Activated CD8-positive, alpha-beta memory T cell treated with anti-CD3 and anti-CD28 coated beads, Interleukin-2, amount 50 U/mL, for 24 hours (primary cell): Measurements from ENCODE around the gene SDF4.

Experiments used
- DNase-seq: peaks from one replicate; pipeline ENCODE4 v3.0.0-alpha.2; 2020; ENCODE audit errors: extremely low read depth

Gene SDF4, protein sequence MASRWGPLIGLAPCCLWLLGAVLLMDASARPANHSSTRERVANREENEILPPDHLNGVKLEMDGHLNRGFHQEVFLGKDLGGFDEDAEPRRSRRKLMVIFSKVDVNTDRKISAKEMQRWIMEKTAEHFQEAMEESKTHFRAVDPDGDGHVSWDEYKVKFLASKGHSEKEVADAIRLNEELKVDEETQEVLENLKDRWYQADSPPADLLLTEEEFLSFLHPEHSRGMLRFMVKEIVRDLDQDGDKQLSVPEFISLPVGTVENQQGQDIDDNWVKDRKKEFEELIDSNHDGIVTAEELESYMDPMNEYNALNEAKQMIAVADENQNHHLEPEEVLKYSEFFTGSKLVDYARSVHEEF

DNA sequence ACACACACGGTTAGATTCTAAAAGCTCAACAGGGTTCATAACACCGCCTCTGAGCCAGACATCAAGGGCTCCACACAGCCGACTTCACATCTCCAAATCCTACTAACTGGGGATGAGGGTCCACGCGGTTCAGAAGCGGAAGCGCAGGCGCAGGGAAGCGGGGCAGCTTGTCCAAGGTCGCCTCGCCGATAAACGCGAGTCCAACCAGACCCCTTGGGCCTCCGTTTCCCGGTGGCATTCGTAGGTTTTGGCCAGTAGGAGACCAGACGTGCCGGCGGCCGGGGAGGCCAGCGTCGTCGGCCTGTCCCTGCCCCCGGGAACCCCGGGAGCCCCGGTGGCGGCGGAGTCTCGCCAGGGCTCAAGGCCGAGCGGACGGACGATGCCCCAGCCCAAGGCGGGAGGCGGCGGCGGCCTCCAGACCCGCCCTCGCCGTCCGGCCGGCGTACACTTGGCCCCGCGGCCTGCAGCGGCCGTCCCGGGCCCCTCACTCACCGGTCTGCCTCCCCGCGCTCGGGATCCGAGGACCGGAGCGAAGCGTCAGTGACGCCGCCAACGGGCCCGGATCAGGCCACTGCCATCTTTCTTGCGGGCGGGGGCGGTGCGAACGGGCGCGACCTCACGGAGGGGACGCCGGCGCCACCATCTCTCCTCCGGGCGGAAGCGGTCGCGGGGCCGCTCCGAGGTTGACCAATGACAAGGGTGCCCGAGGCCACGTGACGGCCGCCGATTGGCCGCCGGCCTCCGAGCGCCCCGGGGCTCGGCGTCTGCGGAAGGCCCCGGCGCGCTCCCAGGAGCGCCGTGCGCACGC, at the start of gene SDF4:
SDF4 (minus strand) TSS at position 602 of the 808 bp plus-strand sequence. CDS start 3,229 bp downstream, outside the sequence.
- peak; percentile 83 for DNase-seq

DNA sequence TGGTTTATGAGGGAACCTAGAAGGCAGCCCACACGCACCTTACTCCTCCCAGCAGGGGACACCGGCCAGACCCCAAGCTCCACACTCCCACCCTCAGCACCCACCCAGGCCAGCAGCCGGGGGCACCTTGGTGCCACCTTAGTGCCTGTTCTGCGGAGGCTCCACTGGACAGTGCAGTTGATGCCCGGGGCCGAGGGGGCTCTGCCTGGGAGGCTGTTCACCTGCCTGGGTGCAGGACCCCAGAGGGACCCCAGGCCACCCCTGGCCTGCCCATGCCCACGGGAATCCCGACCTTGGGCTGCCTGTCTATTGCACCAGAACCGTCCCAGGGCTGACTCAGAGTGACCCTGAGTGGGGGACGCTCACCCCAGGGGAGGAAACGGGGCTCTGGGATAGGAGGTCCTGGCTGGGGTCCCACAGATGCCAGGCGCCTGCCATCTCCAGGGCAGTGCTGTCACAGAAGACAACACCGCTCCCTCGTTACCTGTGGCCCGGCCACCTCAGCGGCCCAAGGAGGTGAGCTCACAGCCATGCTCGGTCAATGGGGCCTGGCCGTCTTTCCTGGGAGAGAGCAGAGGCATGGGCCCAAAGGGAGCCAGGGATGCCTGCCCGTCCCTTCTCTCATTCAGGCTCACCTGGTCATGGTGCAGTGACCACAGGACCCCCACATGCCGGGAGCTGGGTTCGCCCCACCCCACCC, 49.1 kb upstream of the SDF4 start:
- DNase-seq: no peak

DNA sequence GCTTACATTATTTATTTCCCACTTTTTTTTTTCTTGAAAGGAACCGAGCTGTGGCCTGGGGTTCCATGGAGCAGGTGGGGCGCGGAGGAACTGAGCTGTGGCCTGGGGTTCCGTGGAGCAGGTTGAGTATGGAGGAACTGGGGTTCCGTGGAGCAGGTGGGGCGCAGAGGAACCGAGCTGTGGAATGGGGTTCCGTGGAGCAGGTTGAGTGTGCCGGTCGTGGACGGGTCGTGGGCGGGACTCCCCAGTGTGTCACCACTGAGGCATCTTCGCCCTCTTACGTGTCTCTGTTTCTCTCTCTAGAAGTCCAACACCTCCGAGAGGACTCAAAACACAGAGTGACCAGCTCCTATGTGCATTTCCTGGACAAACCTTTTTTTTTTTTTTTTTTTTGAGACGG, 47.2 kb upstream of the SDF4 start:
- DNase-seq: no peak

DNA sequence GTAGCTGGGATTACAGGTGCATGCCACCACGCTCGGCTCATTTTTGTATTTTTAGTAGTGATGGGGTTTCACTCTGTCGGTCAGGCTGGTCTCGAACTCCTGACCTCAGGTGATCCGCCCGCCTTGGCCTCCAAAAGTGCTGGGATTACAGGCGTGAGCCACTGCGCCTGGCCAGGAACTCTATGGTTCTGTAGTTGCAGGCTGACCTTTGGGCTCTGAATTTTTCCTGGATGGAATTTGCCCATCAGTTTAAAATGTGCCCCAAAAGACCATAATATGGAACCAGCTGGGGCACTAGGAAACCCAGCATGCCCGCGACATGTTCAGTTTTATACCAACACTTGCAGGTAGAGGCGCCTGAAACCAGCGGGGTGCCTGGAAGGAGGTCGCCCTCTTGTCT, 46.8 kb upstream of the SDF4 start:
- no peak for DNase-seq

DNA sequence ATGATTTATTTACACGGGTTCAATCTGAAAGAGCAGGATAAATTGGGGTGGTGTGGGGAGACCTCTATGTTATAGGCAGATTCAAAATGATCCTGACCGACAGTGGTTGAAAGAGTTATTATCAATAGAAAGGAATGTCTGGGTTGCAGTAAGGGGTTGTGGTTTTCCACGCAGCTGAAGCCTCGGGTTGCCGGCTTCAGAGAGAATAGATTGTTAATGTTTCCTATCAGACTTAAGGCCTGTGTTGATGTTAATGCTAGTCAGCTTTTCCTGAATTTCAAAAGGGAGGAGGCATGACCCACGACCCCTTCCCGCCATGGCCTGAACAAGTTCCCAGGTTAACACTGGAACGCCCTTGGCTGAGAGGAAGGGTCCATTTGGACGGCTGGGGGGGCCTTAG, 44.0 kb upstream of the SDF4 start:
- DNase-seq: no peak

DNA sequence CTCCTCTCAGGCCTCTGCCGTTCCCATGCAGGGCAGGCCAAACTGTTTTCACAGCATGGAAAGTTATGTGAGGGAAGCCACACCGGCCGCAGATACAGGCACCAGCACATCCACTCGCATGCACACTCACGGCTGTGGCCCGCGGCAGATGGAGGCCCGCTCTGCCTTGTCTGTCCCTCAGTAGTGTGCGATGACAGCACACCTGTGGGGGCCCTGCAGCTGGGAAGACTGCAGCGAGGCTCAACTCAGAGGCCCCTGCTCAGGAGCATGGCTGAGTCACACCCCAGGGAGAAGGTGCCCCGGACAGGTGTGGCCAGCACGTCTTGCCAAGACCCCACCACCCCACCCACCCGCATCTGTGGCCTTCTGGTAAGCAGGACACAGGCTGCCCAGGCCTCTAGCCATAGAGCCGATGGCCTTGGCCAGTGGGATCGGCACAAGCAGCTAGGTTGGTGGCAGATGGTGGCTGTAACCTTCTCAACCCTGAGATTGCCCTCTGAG, 43.2 kb upstream of the SDF4 start:
- DNase-seq: no peak

DNA sequence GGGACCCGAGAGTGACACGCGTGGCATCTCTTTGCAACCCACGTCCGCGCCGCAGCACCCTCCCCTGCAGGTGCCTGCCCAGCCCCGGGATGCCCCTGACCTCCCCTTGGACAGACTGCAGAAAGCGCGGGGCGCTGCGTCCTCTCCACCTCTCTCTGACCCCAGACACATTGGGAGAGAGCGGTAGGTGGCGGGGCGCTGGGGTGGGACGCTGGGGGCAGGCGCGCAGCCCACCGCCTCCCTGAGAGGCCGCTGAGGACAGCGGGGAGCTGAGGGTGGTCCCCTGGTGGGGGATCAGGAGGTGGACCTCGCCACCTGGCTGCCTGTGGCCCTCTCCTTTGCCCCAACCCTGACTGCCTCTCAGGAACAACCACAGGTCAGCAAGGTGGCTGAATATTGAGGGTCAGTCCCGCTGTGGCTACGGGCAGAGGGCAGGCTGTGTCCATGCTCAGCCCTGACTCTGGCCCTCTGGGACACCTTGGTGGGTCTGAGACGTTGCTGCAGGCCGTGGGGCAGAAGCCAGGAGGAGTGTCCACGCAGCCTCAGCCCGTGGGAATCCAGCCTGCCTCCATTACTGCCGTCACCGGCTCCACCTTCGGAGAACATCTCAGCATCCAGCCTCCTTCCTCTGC, 42.6 kb upstream of the SDF4 start:
- no peak for DNase-seq

DNA sequence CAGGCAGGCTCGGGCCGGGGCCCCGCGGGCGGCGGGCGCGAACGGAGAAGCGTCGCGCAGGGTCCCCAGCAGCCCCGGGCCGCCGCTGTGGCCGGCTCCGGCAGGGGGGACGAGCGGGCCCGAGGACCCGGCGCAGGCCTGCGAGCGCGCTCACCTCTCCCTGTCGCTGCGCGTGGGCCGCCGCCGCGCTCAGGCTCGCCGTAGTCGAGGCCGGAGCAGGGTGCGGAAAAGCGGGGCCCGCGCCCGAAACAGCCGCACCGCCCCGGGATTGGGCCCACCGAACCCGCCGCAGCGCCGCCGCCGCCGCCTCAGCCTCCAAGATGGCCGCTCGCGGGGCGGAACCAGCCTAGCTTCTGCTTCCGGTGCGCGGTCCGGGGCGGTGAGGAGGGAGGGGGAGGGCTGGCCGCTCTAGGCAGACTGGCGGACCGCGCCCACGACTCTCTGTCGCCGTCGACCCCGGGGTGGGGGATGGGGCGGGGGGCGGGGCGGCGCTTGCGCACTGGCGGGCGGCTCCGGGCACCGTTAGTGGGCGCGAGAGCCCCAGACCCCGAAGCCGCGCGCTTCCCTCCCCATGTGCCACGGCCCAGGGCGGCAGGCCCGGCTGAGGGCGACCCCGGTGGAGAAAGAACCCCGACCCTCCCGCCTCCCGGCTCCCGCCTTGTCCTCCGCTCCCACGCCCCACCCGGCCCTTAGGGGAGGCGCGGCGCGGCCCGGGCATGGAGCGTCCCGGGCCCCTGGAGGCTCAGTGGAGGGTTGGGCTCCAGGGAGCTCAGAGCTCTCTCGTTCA, 41.9 kb upstream of the SDF4 start, which contains the start of gene UBE2J2:
UBE2J2 (minus strand) TSS at position 343 of the 787 bp plus-strand sequence. CDS start 5,862 bp downstream, outside the sequence.
- peak; percentile 84 for DNase-seq

DNA sequence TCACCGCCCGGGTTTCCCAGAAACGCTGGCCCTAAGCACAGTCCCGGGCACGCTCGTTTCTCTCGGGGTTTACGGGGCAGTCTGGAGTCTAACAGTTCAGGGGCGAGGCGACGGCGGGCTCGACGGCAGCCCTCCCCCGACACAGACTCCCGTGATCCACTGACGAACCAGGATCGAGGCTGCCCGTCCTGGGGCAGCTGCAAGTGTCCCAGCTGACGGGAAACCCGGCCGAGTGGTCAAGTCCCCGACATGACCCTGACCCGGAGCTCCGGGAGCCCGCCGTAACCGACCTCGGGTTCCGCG, 41.4 kb upstream of the SDF4 start:
- no peak for DNase-seq

DNA sequence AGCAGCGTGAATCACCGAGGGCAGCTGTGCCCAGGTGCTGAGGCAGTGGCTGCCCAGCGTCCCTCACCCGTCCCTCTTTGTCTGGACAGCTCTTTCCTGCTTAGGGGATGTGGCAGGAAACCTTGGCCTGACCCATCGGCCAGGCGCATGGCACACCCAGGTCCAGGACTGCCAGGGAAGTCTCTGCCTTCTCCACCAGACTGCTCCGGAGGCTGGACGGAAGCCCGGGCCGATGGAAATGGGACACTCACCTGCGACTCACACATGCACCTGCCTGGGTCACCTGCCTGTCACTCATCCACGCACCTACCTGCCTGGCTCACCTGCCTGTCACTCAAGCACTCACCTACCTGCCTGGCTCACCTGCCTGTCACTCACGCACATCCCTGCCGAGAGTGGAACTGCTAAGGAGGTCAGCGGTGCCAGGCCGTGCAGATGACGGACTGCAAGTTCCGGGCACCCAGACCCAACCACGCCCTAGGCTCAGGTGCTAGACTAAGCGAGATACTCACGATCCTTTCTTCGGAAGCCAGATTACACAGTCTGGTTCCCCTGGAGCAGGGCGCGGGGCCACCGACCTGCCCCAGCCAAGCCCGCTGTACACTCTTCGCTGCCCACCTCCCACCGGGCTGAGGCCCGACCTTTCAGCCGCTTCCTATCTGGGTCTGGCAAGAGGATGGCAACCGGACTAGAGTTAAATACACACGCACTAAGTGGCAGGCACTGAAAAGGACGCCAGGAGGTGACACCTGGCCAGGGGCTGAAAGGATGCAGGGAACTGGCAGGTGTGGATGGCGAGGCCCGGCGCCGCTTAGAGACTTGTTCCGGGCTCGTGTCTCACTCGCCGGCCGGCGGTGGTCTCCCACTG, 40.8 kb upstream of the SDF4 start:
- DNase-seq: no peak

DNA sequence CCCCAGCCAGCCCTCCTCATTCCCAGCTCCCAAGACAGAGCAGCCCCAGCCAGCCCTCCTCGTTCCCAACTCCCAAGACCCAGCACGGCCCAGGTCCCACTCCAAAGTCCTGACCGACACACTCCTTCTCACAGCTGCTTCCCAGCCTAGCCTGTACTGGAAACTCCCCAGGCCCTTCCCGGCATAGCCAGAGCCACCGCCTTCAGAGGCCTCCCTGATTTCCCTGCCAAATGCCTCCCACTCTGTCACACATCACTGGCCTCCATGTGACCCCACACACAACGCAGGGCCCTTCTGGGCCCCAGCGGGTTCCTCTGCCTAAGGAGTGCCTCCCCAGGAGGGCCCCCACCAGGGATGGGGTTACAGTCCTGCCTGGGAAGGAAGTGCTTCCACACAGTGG, 39.0 kb upstream of the SDF4 start:
- DNase-seq: no peak

DNA sequence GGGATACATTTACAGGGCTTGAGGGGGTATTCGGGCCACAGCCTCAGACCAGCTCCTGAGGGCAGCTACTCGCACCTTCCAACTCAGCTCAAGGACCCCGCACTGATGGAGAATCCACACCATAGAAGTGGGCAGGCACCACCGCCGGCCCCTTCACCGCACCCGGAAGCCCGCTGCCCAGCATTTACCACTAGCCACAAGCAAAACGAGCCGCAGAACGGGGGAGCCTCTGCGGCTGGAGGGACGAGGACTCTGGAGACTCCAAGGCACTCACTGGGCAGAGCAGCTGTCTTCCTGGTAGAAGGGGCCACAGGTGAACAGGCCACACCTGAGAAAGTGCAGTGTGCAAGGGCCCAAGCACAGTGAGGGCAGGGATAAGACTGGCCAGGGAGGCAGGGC, 36.5 kb upstream of the SDF4 start:
- no peak for DNase-seq

DNA sequence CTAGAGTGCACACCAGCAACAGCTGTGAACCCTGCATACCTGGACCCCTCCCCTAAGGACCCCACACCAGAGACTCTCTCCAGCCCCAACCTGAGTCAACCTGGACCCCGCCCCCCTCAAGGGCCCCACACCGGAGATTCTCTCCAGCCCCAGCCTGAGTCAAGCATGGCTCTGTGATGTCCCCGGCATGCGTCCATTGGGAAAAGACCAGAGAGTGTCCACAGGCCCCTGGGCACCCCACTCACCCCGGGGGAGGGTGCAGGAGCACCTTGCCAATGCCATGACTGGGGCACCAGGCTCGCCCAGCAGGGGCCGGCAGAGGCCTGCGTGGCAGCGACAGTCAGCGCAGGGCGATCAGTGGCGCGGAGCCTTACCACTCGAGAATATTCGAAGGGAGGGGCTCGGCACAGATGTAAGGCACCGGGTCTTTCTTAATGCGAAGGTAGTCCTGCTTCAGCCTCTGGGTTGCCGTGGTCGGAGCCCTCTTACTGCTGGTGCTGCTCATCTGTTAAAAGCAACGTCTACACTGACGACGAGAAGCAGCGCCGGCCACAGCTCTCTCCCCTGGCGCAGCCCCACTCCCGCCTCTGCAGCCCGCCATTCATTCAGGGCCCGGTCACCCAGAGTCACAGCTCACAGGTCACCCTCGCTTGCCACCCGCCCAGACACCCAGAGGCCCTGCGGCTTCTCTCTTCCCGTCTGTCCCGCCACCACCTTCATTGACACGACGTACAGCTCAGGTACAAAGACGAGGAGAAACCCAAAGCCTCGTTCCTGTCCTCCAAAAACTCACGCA, 35.9 kb upstream of the SDF4 start:
- no peak for DNase-seq

DNA sequence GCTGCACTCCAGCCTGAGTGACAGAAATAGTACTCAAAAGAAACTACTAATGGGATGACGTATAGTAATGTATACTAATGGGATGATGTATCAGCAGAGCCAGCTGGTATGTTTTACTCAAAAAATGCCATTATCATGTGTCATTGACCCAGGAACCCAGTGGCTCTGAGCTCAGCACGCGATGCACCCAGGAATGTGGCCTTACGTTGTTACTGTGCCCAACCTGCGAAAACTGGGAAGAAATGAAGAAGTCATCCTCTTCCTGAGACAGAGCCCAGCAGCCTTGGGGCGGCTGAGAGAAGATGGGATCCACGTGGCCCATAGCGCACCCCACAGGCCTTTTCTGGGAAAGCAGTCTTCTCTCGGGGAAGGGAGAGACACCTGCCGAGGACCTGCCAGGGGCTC, 33.1 kb upstream of the SDF4 start:
- no peak for DNase-seq

DNA sequence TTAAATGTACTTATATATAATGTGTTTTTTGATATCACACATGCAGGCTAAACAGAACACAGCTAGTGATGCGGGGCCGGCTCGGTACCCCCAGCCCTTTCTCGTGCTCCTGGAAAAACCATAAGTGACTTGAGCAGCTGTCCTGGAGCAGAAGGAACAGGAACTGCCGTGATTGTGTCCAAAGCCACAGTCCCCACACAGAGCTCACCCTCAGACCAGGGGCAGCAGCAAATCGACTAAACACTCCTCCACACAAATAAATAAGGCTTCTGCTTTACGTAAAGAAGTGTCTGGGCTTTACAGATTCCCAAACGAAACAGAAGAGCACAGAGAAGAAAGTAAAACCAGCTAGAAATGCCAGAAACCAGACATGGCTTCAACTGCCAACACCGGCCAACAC, 32.2 kb upstream of the SDF4 start:
- no peak for DNase-seq

DNA sequence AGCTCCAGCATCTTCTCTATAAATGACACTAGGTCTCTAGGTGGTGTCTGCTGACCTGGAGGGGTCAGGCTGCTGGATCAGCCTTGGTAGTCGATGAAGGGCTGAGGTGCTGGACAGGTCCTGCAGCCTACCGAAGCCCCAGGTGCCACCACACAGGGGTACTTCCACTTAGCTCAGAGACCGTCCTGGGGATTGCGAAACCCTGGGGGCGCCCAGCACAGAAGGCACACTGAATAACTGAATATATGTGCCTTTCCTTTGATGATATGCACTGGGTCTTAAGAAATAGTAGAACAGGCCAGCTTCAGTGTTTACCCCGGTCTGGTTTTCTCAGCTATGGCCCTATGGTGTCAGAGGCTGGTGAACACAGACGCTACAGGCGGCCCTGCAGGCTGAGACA, 31.0 kb upstream of the SDF4 start:
- DNase-seq: no peak

DNA sequence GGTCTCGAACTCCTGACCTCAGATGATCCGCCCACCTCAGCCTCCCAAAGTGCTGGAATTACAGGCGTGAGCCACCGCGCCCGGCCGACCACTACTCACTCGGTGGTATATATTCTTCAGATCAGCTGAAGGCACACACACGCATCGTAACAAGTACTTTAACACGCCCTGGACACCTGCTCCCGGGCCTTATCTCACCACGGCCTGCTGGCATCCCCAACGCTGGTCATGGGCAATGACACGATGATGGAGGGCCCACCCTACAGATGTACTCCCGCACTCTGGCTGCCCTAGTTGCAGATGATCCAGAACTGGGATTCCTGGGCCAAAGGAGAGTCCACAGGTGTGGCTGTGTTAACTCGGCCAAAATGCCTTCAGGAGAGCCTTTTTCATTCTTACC, 30.3 kb upstream of the SDF4 start:
- DNase-seq: no peak

DNA sequence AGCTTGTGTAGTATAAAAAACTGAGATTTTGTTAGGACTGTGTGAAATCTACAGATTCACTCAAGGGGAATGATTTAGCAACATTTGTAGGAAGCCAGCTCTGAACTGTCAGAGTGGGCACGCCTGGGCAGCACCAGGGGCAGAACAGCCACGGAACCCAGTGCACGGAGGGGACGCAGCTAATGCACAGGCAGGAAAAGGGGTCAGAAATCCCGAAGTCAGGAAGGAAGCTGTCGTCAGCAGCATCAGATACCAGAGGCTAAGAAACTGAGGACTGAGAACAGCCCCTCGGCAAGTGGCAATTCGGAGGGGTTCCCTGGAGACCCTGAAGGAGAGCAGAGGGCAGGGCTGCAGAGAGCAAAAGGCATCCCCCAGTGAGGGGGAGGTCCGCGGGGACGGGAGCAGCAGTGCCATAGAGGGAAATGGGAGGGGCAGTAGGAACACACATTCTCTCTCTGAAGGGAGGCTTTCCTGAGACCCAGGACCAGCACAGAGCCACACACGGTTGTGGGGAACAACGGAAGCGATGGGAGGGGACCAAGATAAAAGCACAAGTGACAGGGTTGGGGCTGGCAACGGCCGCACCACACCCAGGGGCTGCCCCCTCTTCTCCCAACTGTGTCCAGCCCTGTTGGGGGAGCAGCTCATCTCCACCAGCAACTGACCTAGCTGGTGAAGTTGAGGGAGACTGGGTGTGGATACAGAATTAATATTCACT, 29.2 kb upstream of the SDF4 start:
- DNase-seq: no peak
